T-helper 1 cell (primary cell): ENCODE results near the gene RAB35.

ENCODE experiments used
- DNase-seq, 5 donors: peaks; one replicate each; pipeline ENCODE4 v3.0.0-alpha.2; 2012 to 2020
- total RNA-seq, 4 donors: gene quantifications; one replicate each; lab custom pipeline; 2026; lab: John Stamatoyannopoulos, UW

Gene RAB35
- 48.0 to 56.4 (median 53.5) reads per million in 4 donors for total RNA-seq

- no peak for DNase-seq
Observed at GRCh38 chr12:120116441-120116791, at the start of gene RAB35. Gene RAB35, minus strand, starts transcription at chr12:120116753. Its CDS starts 103 bp downstream, at chr12:120116650.

GRCh38 chr12:120164293-120164692 is 47.7 kb upstream of the RAB35 start:
- no peak for DNase-seq

- no peak for DNase-seq
Observed at GRCh38 chr12:120162763-120163162, 46.2 kb upstream of the RAB35 start.

- no peak for DNase-seq
Observed at GRCh38 chr12:120161852-120162251, 45.3 kb upstream of the RAB35 start.

- no peak for DNase-seq
Observed at GRCh38 chr12:120159509-120160237, 43.1 kb upstream of the RAB35 start.

GRCh38 chr12:120158351-120158750 is 41.8 kb upstream of the RAB35 start:
- no peak for DNase-seq

GRCh38 chr12:120157678-120158077 is 41.1 kb upstream of the RAB35 start:
- no peak for DNase-seq

GRCh38 chr12:120156315-120157259 is 40.0 kb upstream of the RAB35 start:
- DNase-seq: no peak

- no peak for DNase-seq
Observed at GRCh38 chr12:120155072-120155471, 38.5 kb upstream of the RAB35 start.

GRCh38 chr12:120150919-120151525 is 34.5 kb upstream of the RAB35 start:
- DNase-seq: no peak

- no peak for DNase-seq
Observed at GRCh38 chr12:120148011-120148410, 31.5 kb upstream of the RAB35 start.

GRCh38 chr12:120145164-120145563 is 28.6 kb upstream of the RAB35 start:
- DNase-seq: no peak

GRCh38 chr12:120144215-120144614 is 27.7 kb upstream of the RAB35 start:
- no peak for DNase-seq

- no peak for DNase-seq
Observed at GRCh38 chr12:120142231-120142877, 25.8 kb upstream of the RAB35 start.

- DNase-seq: no peak
Observed at GRCh38 chr12:120141336-120141735, 24.8 kb upstream of the RAB35 start.

- no peak for DNase-seq
Observed at GRCh38 chr12:120140603-120141002, 24.1 kb upstream of the RAB35 start.

GRCh38 chr12:120139958-120140357 is 23.4 kb upstream of the RAB35 start:
- DNase-seq: no peak

- no peak for DNase-seq
Observed at GRCh38 chr12:120138366-120138765, 21.8 kb upstream of the RAB35 start.

GRCh38 chr12:120137833-120138232 is 21.3 kb upstream of the RAB35 start:
- DNase-seq: no peak

GRCh38 chr12:120136093-120136770 is 19.7 kb upstream of the RAB35 start:
- DNase-seq: no peak

GRCh38 chr12:120134307-120134980 is 17.9 kb upstream of the RAB35 start:
- no peak for DNase-seq
